A549 (cell line): ENCODE measurements around the gene SLC46A1.

ENCODE experiments used
- BHLHE40 ChIP-seq: IDR thresholded peaks from 2 replicates; pipeline ENCODE4 v1.6.1; 2012; ENCODE audit warnings: low read depth, low read length, inconsistent platforms
- CHD4 ChIP-seq: fragments of 200-600 bp; sonication (generic); IDR thresholded peaks from 2 replicates; pipeline ENCODE4 v1.6.1; 2016; ENCODE audit warnings: antibody characterized with exemption, mild to moderate bottlenecking, borderline replicate concordance
- EP300 ChIP-seq, 2 experiments: fragments of >200 bp; sonication (Bioruptor Twin); formaldehyde crosslinking; IDR thresholded peaks; 2 replicates in 1 of 2; 3 replicates in 1 of 2; pipeline ENCODE4 v1.6.1; 2016 to 2017
- JUN ChIP-seq, 2 experiments: fragments of >200 bp; sonication (Bioruptor Twin); formaldehyde crosslinking; IDR thresholded peaks; 2 replicates in 1 of 2; 3 replicates in 1 of 2; pipeline ENCODE4 v1.6.1; 2016 to 2017
- KDM1A ChIP-seq: fragments of 200-600 bp; sonication (generic); IDR thresholded peaks from 2 replicates; pipeline ENCODE4 v1.6.1; 2016; ENCODE audit warnings: low read depth, mild to moderate bottlenecking
- RAD21 ChIP-seq, 2 experiments: fragments of >200 bp in 1 of 2; sonication (Bioruptor Twin) in 1 of 2; formaldehyde crosslinking in 1 of 2; IDR thresholded peaks in 1 of 2; conservative IDR thresholded peaks in 1 of 2; 2 replicates in 1 of 2; 3 replicates in 1 of 2; pipeline ENCODE4 v1.6.1; 2012 to 2018; ENCODE audit warnings: inconsistent platforms in 1 of 2
- TF ChIP-seq, protein P1 (sequence below): fragments of >200 bp; sonication (Bioruptor Twin); formaldehyde crosslinking; IDR thresholded peaks from 3 replicates; pipeline ENCODE4 v1.5.1; 2016
- TF ChIP-seq, protein P2 (sequence below): fragments of 200-600 bp; sonication (generic); IDR thresholded peaks from 2 replicates; pipeline ENCODE4 v1.6.1; 2016; ENCODE audit warnings: antibody characterized with exemption, mild to moderate bottlenecking, moderate library complexity

DNA sequence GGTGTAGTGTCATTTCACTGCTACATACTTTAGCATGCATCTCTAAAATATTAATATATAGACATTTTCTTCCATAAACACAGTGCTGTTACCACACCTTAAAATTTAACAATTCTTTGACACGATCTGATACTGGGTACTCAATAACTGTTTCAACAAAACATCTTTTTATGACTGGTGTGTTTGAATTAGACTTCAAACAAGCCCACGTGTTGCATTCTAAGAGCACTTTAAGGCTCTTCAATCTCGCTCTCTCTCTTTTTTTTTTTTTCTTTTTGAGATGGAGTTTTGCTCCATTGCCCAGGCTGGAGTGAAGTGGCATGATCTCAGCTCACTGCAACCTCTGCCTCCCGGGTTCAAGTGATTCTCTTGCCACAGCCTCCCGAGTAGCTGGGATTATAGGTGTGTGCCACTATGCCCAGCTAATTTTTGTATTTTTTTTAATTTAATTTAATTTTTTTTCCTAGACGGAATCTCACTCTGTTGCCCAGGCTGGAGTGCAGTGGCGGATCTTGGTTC, 15.8 kb upstream of the SLC46A1 start:
- TF ChIP-seq, protein P1, sequence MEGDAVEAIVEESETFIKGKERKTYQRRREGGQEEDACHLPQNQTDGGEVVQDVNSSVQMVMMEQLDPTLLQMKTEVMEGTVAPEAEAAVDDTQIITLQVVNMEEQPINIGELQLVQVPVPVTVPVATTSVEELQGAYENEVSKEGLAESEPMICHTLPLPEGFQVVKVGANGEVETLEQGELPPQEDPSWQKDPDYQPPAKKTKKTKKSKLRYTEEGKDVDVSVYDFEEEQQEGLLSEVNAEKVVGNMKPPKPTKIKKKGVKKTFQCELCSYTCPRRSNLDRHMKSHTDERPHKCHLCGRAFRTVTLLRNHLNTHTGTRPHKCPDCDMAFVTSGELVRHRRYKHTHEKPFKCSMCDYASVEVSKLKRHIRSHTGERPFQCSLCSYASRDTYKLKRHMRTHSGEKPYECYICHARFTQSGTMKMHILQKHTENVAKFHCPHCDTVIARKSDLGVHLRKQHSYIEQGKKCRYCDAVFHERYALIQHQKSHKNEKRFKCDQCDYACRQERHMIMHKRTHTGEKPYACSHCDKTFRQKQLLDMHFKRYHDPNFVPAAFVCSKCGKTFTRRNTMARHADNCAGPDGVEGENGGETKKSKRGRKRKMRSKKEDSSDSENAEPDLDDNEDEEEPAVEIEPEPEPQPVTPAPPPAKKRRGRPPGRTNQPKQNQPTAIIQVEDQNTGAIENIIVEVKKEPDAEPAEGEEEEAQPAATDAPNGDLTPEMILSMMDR: no peak
- TF ChIP-seq BHLHE40: no peak
- TF ChIP-seq, protein P2, sequence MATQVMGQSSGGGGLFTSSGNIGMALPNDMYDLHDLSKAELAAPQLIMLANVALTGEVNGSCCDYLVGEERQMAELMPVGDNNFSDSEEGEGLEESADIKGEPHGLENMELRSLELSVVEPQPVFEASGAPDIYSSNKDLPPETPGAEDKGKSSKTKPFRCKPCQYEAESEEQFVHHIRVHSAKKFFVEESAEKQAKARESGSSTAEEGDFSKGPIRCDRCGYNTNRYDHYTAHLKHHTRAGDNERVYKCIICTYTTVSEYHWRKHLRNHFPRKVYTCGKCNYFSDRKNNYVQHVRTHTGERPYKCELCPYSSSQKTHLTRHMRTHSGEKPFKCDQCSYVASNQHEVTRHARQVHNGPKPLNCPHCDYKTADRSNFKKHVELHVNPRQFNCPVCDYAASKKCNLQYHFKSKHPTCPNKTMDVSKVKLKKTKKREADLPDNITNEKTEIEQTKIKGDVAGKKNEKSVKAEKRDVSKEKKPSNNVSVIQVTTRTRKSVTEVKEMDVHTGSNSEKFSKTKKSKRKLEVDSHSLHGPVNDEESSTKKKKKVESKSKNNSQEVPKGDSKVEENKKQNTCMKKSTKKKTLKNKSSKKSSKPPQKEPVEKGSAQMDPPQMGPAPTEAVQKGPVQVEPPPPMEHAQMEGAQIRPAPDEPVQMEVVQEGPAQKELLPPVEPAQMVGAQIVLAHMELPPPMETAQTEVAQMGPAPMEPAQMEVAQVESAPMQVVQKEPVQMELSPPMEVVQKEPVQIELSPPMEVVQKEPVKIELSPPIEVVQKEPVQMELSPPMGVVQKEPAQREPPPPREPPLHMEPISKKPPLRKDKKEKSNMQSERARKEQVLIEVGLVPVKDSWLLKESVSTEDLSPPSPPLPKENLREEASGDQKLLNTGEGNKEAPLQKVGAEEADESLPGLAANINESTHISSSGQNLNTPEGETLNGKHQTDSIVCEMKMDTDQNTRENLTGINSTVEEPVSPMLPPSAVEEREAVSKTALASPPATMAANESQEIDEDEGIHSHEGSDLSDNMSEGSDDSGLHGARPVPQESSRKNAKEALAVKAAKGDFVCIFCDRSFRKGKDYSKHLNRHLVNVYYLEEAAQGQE: no peak
- TF ChIP-seq EP300 (IDR thresholded peaks at IDR 0.05): no peak
- TF ChIP-seq JUN (IDR thresholded peaks at IDR 0.05): no peak
- TF ChIP-seq RAD21 (conservative IDR thresholded peaks at IDR 0.05 in 1 of 2, IDR thresholded peaks at IDR 0.05 in 1 of 2): no peak
- no peak for TF ChIP-seq KDM1A
- TF ChIP-seq CHD4: no peak
